HepG2 (cell line): ENCODE results near the gene TOB1. TPM values are rescaled to one million over a fixed set of nuclear protein-coding genes. Genes with fewer than 3 reads are reported as not detected.

Source experiments
- FOSL1 ChIP-seq: sonication (generic); formaldehyde crosslinking; IDR thresholded peaks from 2 replicates; pipeline ENCODE4 v1.9.0; 2021; ENCODE audit warnings: missing genetic modification reagents, borderline replicate concordance
- FOXO1 ChIP-seq: sonication (generic); formaldehyde crosslinking; IDR thresholded peaks from 2 replicates; pipeline ENCODE4 v1.4.0; 2020; ENCODE audit warnings: missing genetic modification reagents
- HCFC1 ChIP-seq: fragments of 150-350 bp; IDR thresholded peaks from 2 replicates; pipeline ENCODE4 v1.6.1; 2014; ENCODE audit warnings: low read depth, low read length
- HNF4G ChIP-seq, 2 experiments: sonication (generic) in 1 of 2; formaldehyde crosslinking in 1 of 2; IDR thresholded peaks; 2 replicates each; pipeline versions ENCODE4 v1.4.0 to v1.6.1; 2011 to 2020; ENCODE audit warnings: borderline replicate concordance in 2 of 2, low read depth in 2 of 2, mild to moderate bottlenecking in 2 of 2, low read length in 1 of 2, missing genetic modification reagents in 1 of 2, moderate library complexity in 1 of 2
- IKZF1 ChIP-seq: fragments of 450-650 bp; IDR thresholded peaks from 2 replicates; pipeline ENCODE4 v1.7.1; 2016
- IRX3 ChIP-seq: sonication (generic); formaldehyde crosslinking; IDR thresholded peaks from 2 replicates; pipeline ENCODE4 v1.8.1; 2023; ENCODE audit warnings: mild to moderate bottlenecking, low read depth, missing genetic modification reagents, borderline replicate concordance
- KMT2B ChIP-seq: IDR thresholded peaks from 2 replicates; pipeline ENCODE4 v1.6.1; 2016; ENCODE audit warnings: missing genetic modification reagents, missing compliant biosample characterization
- MATR3 ChIP-seq: sonication (generic); formaldehyde crosslinking; IDR thresholded peaks from 2 replicates; pipeline ENCODE4 v1.4.0; 2020; ENCODE audit warnings: missing genetic modification reagents
- NR2F1 ChIP-seq, 2 experiments: fragments of 450-650 bp in 1 of 2; formaldehyde crosslinking in 1 of 2; IDR thresholded peaks; 2 replicates each; pipeline versions ENCODE4 v1.5.0 to v1.6.1; 2016 to 2020; ENCODE audit warnings: mild to moderate bottlenecking in 1 of 2, missing compliant biosample characterization in 1 of 2, missing genetic modification reagents in 1 of 2, moderate library complexity in 1 of 2
- PAF1 ChIP-seq: IDR thresholded peaks from 2 replicates; pipeline ENCODE4 v1.6.1; 2016; ENCODE audit warnings: missing genetic modification reagents, missing compliant biosample characterization
- PITX1 ChIP-seq: sonication (generic); formaldehyde crosslinking; IDR thresholded peaks from 2 replicates; pipeline ENCODE4 v1.5.1; 2020; ENCODE audit warnings: mild to moderate bottlenecking, missing genetic modification reagents
- TRIM22 ChIP-seq: fragments of 450-650 bp; IDR thresholded peaks from 2 replicates; pipeline ENCODE4 v1.6.1; 2017
- ZBTB7A ChIP-seq: sonication (generic); formaldehyde crosslinking; IDR thresholded peaks from 2 replicates; pipeline ENCODE4 v1.8.0; 2022; ENCODE audit warnings: mild to moderate bottlenecking, missing genetic modification reagents
- ZBTB8A ChIP-seq: sonication (generic); formaldehyde crosslinking; IDR thresholded peaks from 2 replicates; pipeline ENCODE4 v1.4.0; 2020; ENCODE audit warnings: mild to moderate bottlenecking, low read depth, missing genetic modification reagents, borderline replicate concordance
- ZFP36 ChIP-seq: fragments of 150-350 bp; IDR thresholded peaks from 2 replicates; pipeline ENCODE4 v1.6.1; 2018; ENCODE audit warnings: borderline replicate concordance, low read length, low read depth; ENCODE audit not compliant: partially characterized antibody
- ZNF17 ChIP-seq: sonication (generic); formaldehyde crosslinking; IDR thresholded peaks from 2 replicates; pipeline ENCODE4 v1.5.0; 2020; ENCODE audit warnings: mild to moderate bottlenecking, missing genetic modification reagents
- ZNF180 ChIP-seq: sonication (generic); formaldehyde crosslinking; IDR thresholded peaks from 2 replicates; pipeline ENCODE4 v1.4.0; 2020; ENCODE audit warnings: low read depth, missing genetic modification reagents, borderline replicate concordance
- ZNF274 ChIP-seq: sonication (generic); formaldehyde crosslinking; IDR thresholded peaks from 2 replicates; pipeline ENCODE4 v1.5.1; 2020; ENCODE audit warnings: mild to moderate bottlenecking, missing genetic modification reagents
- ZNF414 ChIP-seq: sonication (generic); formaldehyde crosslinking; IDR thresholded peaks from 2 replicates; pipeline ENCODE4 v1.5.0; 2020; ENCODE audit warnings: missing genetic modification reagents
- ZNF589 ChIP-seq: sonication (generic); formaldehyde crosslinking; conservative IDR thresholded peaks from 2 replicates; pipeline ENCODE4 v1.8.0; 2022; ENCODE audit warnings: mild to moderate bottlenecking, moderate library complexity, missing genetic modification reagents
- ZNF674 ChIP-seq: sonication (generic); formaldehyde crosslinking; IDR thresholded peaks from 2 replicates; pipeline ENCODE4 v1.5.0; 2020; ENCODE audit warnings: low read depth, mild to moderate bottlenecking, missing genetic modification reagents
- ZNF710 ChIP-seq: sonication (generic); formaldehyde crosslinking; IDR thresholded peaks from 2 replicates; pipeline ENCODE4 v1.5.0; 2020; ENCODE audit warnings: mild to moderate bottlenecking, missing genetic modification reagents, borderline replicate concordance
- ZNF773 ChIP-seq: sonication (generic); formaldehyde crosslinking; IDR thresholded peaks from 2 replicates; pipeline ENCODE4 v1.4.0; 2020; ENCODE audit warnings: missing genetic modification reagents, borderline replicate concordance
- ZNF782 ChIP-seq: sonication (generic); formaldehyde crosslinking; IDR thresholded peaks from 2 replicates; pipeline ENCODE4 v1.4.0; 2020; ENCODE audit warnings: missing genetic modification reagents, mild to moderate bottlenecking, borderline replicate concordance
- polyA plus RNA-seq, 8 experiments: library from polyadenylated mRNA; depleted of rRNA in 3 of 8; stranded (reverse) in 7 of 8; unstranded in 1 of 8; fragments of >200 nt; fragmentation: Illumina TruSeq in 4 of 8; extraction: Trizol in 4 of 8; gene quantifications; 2 replicates each; pipeline versions ENCODE4 v1.2.1 to v1.2.3, GENCODE V29; 2011 to 2016; ENCODE audit warnings: low read depth in 4 of 8, missing spikeins in 1 of 8, mixed read lengths in 1 of 8; ENCODE audit not compliant: insufficient read depth in 1 of 8
- total RNA-seq, 5 experiments: library from RNA; depleted of rRNA; stranded (reverse); fragments of >200 nt; fragmentation: Illumina TruSeq; extraction: Trizol; gene quantifications; 2 replicates each; pipeline ENCODE4 v1.2.3, GENCODE V29; 2016; ENCODE audit warnings: low read depth in 1 of 5
- TF ChIP-seq, protein P1 (sequence below): sonication (generic); formaldehyde crosslinking; IDR thresholded peaks from 2 replicates; pipeline ENCODE4 v1.4.0; 2020; ENCODE audit warnings: missing genetic modification reagents

The TOB1 gene
- total and polyA plus RNA-seq, 2 of the 13 experiments (the other 11 are each of a cell fraction or from before 2014, with no cell fraction given) = 21.9 to 57.7 TPM

- TF ChIP-seq FOXO1 = peak; percentile 78
- TF ChIP-seq MATR3 (CRISPR knock-in tag) = no peak
- TF ChIP-seq ZNF274 (CRISPR knock-in tag) = no peak
- TF ChIP-seq ZNF589 = no peak
- peak; percentile 84; the same call in 1 of the 2 replicates for TF ChIP-seq HNF4G (IDR thresholded peaks at IDR 0.05; ENCODE audit: borderline replicate concordance, low read depth, low read length)
- TF ChIP-seq HNF4G (CRISPR knock-in tag; IDR thresholded peaks at IDR 0.05; ENCODE audit: borderline replicate concordance, low read depth) = no peak; the same call in 1 of the 2 replicates
- TF ChIP-seq ZFP36 = no peak
- no peak for TF ChIP-seq PAF1 (CRISPR knock-in tag)
- no peak for TF ChIP-seq ZNF17 (CRISPR knock-in tag)
- TF ChIP-seq ZBTB7A (CRISPR knock-in tag) = no peak
- no peak for TF ChIP-seq IRX3 (CRISPR knock-in tag)
- TF ChIP-seq ZNF710 (CRISPR knock-in tag) = peak; percentile 91; the same call in 1 of the 2 replicates
- TF ChIP-seq ZBTB8A (CRISPR knock-in tag) = no peak
- no peak for TF ChIP-seq FOSL1 (CRISPR knock-in tag)
- TF ChIP-seq HCFC1 = no peak
- TF ChIP-seq ZNF674 = no peak
- peak; percentile 81; the same call in 1 of the 2 replicates for TF ChIP-seq PITX1 (CRISPR knock-in tag)
- TF ChIP-seq ZNF414 (CRISPR knock-in tag) = peak; percentile 88; the same call in 1 of the 2 replicates
- TF ChIP-seq ZNF180 (CRISPR knock-in tag) = no peak
- no peak for TF ChIP-seq TRIM22
- TF ChIP-seq KMT2B (CRISPR knock-in tag) = peak; percentile 50; the same call in 1 of the 2 replicates
- no peak for TF ChIP-seq IKZF1
- TF ChIP-seq, protein P1, sequence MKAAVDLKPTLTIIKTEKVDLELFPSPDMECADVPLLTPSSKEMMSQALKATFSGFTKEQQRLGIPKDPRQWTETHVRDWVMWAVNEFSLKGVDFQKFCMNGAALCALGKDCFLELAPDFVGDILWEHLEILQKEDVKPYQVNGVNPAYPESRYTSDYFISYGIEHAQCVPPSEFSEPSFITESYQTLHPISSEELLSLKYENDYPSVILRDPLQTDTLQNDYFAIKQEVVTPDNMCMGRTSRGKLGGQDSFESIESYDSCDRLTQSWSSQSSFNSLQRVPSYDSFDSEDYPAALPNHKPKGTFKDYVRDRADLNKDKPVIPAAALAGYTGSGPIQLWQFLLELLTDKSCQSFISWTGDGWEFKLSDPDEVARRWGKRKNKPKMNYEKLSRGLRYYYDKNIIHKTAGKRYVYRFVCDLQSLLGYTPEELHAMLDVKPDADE (CRISPR knock-in tag) = no peak
- TF ChIP-seq ZNF782 (CRISPR knock-in tag) = no peak
- 0 out of 2 replicates have a peak, but pooled peaks have one; percentile 37 for TF ChIP-seq ZNF773
- no peak for TF ChIP-seq NR2F1 (CRISPR knock-in tag; IDR thresholded peaks at IDR 0.05)
Measured at GRCh38 chr17:50884439-50885311, 18.5 kb upstream of the TOB1 start (continued).
